Stimulated activated naive CD4-positive, alpha-beta T cell (primary cell): ENCODE data around the gene CENPV.

Experiments
- DNase-seq, 6 experiments: peaks; one replicate each; lab custom pipeline; 2025; lab: John Stamatoyannopoulos, UW

CENPV gene

DNA sequence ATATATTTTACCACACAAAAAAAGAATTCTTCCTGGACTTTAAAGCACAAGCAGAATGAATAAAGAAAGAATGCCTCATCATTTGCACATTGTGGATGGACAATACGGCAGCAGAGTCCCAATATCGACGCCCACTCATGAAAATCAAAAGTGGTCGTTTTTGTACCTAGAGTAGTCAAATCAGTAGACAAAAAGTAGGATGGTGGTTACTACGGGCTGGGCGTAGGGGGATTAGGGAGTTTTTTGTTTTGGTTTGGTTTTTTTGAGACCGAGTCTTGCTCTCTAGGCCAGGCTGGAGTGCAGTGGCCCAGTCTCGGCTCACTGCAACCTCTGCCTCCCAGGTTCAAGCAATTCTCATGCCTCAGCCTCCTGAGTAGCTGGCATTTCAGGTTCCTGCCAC lies 8.6 kb upstream of the CENPV start:
- no peak for DNase-seq

- no peak for DNase-seq
These were observed 5.1 kb upstream of the CENPV start for GRCh38 chr17:16358394-16358793.

DNA sequence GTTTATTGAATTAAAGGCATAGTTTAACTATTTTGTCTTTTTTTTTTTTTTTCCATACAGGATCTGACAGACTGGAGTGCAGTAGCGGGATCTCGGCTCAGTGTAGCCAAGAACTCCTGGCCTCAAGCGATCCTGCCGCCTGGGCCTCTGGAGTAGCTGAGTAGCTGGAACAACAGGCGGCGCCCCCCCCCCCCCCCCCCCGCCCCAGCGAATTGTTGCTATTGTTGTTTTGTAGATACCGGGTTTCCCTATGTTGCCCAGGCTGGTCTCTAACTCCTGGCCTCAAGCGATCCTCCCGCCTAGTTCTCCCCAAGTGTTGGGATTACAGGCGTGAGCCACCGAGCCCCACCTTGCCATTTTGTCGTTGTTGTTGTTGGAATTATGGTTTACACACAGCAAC lies 1.3 kb upstream of the CENPV start:
- DNase-seq, result no peak

GRCh38 chr17:16352667-16353316 lies 477 bp downstream of the CENPV start:
- DNase-seq, result peak in 5 of 6 experiments; percentile 8 to 78 (median 59)

GRCh38 chr17:16352303-16352666 lies 984 bp downstream of the CENPV start:
- DNase-seq, result peak in 5 of 6 experiments; percentile 7 to 33 (median 12)

DNA sequence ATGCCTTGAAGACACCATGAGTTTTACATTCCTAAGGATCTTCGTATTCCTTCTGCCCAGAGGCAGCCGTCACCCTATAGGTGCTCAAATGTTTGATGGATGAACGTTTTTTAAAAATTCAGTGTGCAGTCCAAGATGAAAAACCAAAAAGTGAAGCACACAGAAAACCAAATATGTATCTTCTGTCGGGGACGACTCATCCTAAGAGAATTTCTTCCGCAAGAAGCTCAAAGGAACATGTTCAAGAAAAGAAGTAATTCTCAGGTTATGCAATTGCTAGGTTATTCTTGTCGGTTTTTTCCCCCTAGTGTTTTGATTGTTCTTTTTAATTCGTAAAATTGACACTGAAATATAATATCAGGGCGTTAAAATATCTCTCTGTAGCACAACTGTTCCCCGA lies 1.4 kb downstream of the CENPV start:
- no peak for DNase-seq

GRCh38 chr17:16349431-16349830 lies 3.8 kb downstream of the CENPV start:
- no peak for DNase-seq

GRCh38 chr17:16348586-16348985 lies 4.7 kb downstream of the CENPV start:
- DNase-seq, result no peak

DNA sequence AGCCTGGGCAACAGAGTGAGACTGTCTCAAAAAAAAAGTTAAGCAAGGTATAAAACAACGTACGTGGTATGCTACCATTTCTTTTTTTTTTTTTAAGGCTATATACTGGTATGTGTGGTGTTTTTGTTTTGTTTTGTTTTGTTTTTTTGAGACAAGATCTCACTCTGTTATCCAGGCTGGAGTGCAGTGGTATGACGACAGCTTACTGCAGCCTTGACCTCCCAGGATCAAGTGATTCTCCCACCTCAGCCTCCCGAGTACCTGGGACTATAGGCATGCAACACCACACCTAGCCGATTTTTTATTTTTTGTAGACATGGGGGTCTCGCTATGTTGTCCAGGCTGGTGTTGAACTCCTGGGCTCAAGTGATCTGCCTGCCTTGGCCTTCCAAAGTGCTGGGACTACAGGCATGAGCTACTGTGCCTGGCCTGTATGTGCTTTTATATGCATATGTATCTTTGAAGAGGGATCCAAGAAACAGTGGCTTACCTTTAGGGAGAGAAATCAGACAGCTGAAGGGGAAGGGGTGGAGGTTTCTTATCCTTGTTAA lies 6.5 kb downstream of the CENPV start:
- DNase-seq, result no peak

DNA sequence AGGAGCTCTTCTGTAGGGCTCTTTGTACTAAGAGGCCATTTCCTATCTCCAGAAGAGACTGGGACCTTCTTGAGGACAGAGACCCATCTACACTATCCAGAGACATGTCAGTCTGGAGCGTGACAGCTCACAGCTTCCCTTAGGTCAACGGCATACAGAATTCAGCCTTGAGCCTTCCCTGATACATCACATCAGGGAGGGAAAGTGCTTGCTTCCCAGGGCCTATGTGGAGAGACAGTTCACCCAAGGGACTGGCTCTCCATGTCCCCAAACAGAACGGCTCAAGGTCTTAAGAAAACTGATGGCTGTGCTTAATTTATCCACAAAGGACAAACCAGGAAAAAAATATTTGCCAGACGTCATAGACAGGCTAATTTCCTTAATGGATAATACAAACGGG lies 7.7 kb downstream of the CENPV start:
- no peak for DNase-seq

GRCh38 chr17:16343569-16343968 lies 9.7 kb downstream of the CENPV start:
- no peak for DNase-seq

DNA sequence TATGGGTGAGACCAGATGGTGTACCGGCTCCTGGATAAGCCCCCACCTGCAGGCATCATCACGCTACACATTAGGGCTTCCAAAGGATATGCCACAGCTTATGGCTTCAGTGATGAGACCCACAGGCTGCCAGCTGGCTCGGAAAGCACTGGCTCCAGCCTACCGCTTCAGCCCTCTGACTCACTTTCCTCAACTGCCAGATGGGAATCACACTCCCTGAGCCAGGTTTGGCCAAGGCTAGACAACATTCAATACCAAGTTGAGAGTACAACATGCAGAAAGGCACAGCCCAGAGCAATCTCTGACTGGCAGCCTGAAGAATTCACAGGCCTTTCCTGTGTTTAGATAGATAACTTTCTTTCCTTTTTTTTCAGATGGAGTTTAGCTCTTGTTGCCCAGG lies 10.3 kb downstream of the CENPV start:
- DNase-seq, result no peak

DNA sequence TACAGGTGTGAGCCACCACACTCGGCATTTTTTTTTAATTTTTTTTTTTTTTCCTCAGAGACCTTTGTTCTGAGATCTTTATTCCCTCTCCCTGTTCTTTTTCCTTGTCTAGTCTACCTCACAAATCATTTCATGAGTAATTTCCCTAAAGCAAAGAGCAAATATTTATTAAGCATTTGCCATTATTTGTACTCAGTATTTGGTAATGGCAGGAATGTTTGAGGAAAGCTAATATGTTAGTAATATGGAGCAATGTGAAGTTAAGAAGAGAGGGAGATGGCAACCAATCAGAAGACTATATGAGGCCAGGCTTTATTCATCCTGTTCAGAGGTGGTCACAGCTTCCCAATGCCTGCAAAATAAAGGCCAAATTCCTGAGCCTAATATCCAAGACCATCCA lies 13.3 kb downstream of the CENPV start:
- DNase-seq, result no peak

GRCh38 chr17:16339402-16339801 lies 13.9 kb downstream of the CENPV start:
- no peak for DNase-seq

GRCh38 chr17:16338391-16338790 lies 14.9 kb downstream of the CENPV start:
- no peak for DNase-seq

GRCh38 chr17:16329519-16330271 lies 23.6 kb downstream of the CENPV start:
- DNase-seq, result no peak

DNA sequence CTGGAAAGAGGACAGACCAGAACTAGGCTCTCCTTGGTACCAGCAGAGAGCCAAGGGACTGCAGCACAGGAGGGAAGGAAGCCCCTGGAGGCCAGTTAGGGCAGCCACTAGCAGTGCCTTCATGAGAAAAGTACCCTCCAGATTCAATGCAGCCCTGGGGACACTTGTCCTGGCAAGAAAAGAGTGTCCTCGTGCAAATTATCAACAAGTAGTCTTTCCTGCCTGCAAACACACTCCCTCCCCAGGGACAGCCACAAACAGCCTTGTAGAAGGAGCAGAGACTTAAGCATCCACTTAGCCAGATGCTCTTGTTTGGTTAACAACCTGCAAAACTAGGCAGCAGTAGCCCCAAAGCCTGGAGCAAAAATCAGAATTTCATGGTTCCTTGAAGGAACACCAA lies 24.3 kb downstream of the CENPV start:
- DNase-seq, result no peak

GRCh38 chr17:16327018-16327417 lies 26.3 kb downstream of the CENPV start:
- DNase-seq, result no peak

DNA sequence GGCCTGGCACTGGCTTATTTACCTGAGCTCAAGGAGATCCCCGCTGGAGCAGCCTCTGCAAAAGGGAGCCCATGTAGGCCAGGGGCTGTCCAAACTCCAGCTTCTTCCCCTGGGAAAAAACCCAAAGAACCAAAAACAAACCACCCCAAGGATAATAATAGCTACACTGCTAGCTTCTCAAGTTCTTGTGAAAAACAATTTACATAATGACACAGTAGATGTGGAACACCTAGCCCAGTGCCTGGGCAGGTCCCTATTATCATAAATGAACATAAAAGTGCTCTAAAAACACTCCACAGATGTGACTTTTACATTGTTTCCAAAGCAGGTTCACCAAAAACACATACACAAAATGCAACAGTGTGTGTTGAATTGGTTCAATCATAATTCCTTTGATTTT lies 27.3 kb downstream of the CENPV start:
- DNase-seq, result no peak

DNA sequence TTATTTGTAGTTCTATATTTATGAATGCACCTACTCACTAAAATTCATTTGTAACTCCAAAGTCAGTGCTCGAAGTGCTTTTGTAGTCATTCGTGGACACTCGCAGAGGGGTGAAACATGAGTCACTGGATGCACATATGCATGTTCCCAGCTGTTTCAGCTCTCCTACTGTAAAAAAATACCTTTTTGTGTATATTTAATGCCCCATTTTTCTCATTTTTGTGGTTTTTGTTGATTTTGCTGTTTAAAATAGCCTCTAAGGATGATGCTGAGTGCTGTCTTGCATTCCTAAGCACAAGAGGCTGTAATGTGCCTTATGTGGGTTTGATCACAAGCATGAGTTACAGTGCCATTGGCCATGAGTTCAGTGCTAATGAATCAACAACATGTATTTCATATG lies 30.6 kb downstream of the CENPV start:
- DNase-seq, result no peak

DNA sequence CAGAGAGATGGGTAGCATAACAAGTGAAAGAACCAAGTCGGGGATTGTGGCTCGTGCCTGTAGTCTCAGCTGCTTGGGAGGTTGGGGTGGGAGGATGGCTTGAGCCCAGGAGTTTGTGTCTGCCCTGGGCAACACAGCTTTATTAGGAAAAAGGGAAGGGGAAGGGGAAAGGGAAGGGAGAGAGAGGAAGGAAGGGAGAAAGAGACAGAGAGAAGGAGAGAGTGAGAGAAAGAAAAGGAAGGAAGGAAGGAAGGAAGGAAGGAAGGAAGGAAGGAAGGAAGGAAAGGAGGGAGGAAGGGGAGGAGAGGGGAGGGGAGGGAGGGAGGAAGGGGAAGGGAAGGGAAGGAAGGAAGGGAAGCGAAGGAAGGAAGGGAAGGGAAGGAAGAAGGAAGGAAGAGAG lies 33.3 kb downstream of the CENPV start:
- DNase-seq, result no peak

GRCh38 chr17:16314859-16315258 lies 38.4 kb downstream of the CENPV start:
- no peak for DNase-seq

DNA sequence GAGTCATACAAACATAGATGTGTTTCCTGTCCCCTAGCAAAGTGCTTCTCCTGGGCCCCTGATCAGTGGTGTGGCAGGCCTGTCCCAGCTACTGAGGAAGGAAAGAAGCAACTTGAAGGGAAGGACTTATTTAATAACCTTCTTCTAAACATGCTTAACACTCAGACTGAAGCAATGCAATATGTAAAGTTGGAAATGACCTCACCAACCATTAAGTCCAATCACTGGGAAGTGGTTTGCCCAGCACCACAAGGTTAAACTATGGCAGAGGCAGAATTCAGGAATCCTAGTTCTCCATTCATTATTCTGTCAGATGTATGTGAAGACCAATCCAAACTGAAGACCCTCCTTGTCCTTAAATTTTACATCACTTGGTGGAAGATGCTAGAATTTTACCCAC lies 39.1 kb downstream of the CENPV start:
- DNase-seq, result no peak
